Vagina (tissue), 2 donors: ENCODE results near the gene NOTCH1. TPM values are rescaled to one million over a fixed set of nuclear protein-coding genes. Genes with fewer than 3 reads are reported as not detected.

ENCODE experiments used
- DNase-seq, 2 donors: peaks; one replicate each; pipeline ENCODE4 v3.0.0-alpha.2; 2017; ENCODE audit errors: extremely low spot score in 2 of 2
- H3K27ac ChIP-seq: fragments of 200-600 bp; sonication (generic); one replicate; pipeline ENCODE4 v1.5.1; 2019
- H3K27me3 ChIP-seq: fragments of 200-600 bp; sonication (generic); one replicate; pipeline ENCODE4 v1.5.1; 2019
- H3K36me3 ChIP-seq, 2 donors: fragments of 200-600 bp; sonication (generic); one replicate each; pipeline ENCODE4 v1.5.1; 2017 to 2019
- H3K4me1 ChIP-seq: fragments of 200-600 bp; sonication (generic); one replicate; pipeline ENCODE4 v1.5.1; 2019
- H3K4me3 ChIP-seq, 2 donors: fragments of 200-600 bp; sonication (generic); 1 replicate in 1 of 2; 2 replicates in 1 of 2; pipeline ENCODE4 v1.5.1; 2016 to 2019
- H3K9me3 ChIP-seq: fragments of 200-600 bp; sonication (generic); one replicate; pipeline ENCODE4 v1.5.1; 2019
- CTCF ChIP-seq, 3 experiments: fragments of 450-650 bp in 2 of 3; fragments of 200-600 bp in 1 of 3; sonication (generic) in 1 of 3; IDR thresholded peaks; one replicate each; pipeline ENCODE4 v1.5.1; 2017 to 2019; ENCODE audit warnings: antibody characterized with exemption in 3 of 3, mild to moderate bottlenecking in 2 of 3, moderate library complexity in 2 of 3
- POLR2A ChIP-seq, 2 donors: fragments of 450-650 bp; IDR thresholded peaks; one replicate each; pipeline ENCODE4 v1.6.1; 2017; ENCODE audit warnings: antibody characterized with exemption in 2 of 2, mild to moderate bottlenecking in 2 of 2, moderate library complexity in 2 of 2
- POLR2AphosphoS5 ChIP-seq, 2 donors: sonication (generic); formaldehyde crosslinking; IDR thresholded peaks; one replicate each; pipeline ENCODE4 v1.9.0; 2017; ENCODE audit warnings: antibody characterized with exemption in 2 of 2, mild to moderate bottlenecking in 2 of 2, low read depth in 1 of 2; ENCODE audit not compliant: insufficient read depth in 1 of 2
- intact Hi-C: fragments of 100-400 bp; cut with DNase I; formaldehyde crosslinking; loops from one replicate; pipeline ENCODE4 v1.15.1; 2023
- total RNA-seq: library from RNA; depleted of rRNA; stranded (reverse); fragments of >200 nt; gene quantifications from one replicate; pipeline ENCODE4 v1.2.3, GENCODE V29; 2016

The NOTCH1 gene
- total RNA-seq, 1 donor from 2014 or later, result 67.0 TPM

DNA sequence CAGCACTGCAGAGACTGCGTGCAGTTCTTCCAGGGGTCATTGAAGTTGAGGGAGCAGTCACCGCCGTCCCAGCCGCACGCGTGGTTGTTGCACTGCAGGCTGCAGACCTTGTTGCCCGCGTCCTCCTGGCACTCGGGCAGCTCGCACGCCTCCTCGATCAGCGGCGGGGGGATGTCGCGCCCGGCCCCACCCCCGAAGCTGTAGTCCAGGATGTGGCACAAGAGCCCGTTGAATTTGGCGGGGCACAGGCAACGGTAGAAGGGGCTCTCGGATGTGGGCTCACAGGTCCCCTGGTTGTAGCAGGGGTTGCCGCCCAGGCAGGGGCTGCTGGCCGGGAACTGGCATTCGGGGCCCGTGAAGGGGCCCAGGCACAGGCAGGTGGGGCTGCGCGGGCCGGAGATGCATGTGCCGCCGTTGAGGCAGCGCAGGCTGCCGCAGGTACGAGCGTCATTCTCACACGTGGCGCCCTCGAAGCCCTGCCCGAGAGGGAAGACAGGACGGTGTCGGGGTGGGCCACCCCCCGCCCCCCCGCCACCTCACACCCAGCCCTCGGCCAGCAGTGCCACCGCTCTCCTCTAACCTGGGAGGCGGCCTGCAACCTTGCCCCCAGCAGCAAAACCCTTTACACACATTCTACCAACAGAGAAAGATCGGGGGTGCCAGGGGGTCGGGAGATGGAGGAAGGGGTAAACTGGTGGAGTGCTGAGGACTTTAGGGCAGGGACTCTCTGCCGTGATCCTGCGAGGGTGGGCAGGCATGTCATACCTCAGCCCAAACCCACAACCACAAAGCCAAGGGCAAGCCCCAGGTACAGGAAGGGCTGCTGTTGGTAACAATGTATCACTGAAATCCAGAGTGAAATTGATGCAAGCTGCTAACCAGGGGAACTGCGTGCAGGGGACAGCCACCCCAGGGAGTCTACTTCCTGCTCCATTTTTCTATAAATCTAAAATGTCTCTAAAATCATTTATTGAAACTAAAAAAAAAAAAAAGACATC lies 40.1 kb downstream of the NOTCH1 start:
- no peak overlapping the region for H3K27ac ChIP-seq

GRCh38 chr9:136504512-136505348 lies 41.1 kb downstream of the NOTCH1 start:
- intact Hi-C loops, result no loop called here
- TF ChIP-seq POLR2AphosphoS5 (IDR thresholded peaks at IDR 0.05; ENCODE audit: insufficient read depth in 1 of 2, low read depth in 1 of 2) (no peak), POLR2A (IDR thresholded peaks at IDR 0.05) (no peak), CTCF (IDR thresholded peaks at IDR 0.05) (no peak)
- H3K36me3 ChIP-seq, result peaks cover 0 to 95% of the 10 kb centered on the region in 2 donors
- no peaks in the 10 kb centered on the region for H3K27me3 ChIP-seq
- H3K27ac ChIP-seq, result no peak overlapping the region
- H3K4me3 ChIP-seq, result no peak overlapping the region
- no peaks in the 10 kb centered on the region for H3K4me1 ChIP-seq
- H3K9me3 ChIP-seq, result no peaks in the 10 kb centered on the region
- no peak for DNase-seq

More for the DNA sequence above, 40.1 kb downstream of the NOTCH1 start:
- Histone ChIP-seq H3K9me3 (no peaks in the 10 kb centered on the region), H3K36me3 (peaks cover 0 to 95% of the 10 kb centered on the region in 2 donors), H3K4me1 (peaks cover 7% of the 10 kb centered on the region), H3K4me3 (no peak overlapping the region), H3K27me3 (no peaks in the 10 kb centered on the region)
- DNase-seq, result no peak
- intact Hi-C loops, result no loop called here
- TF ChIP-seq POLR2AphosphoS5 (IDR thresholded peaks at IDR 0.05; ENCODE audit: insufficient read depth in 1 of 2, low read depth in 1 of 2) (no peak), POLR2A (IDR thresholded peaks at IDR 0.05) (no peak), CTCF (IDR thresholded peaks at IDR 0.05) (no peak)

DNA sequence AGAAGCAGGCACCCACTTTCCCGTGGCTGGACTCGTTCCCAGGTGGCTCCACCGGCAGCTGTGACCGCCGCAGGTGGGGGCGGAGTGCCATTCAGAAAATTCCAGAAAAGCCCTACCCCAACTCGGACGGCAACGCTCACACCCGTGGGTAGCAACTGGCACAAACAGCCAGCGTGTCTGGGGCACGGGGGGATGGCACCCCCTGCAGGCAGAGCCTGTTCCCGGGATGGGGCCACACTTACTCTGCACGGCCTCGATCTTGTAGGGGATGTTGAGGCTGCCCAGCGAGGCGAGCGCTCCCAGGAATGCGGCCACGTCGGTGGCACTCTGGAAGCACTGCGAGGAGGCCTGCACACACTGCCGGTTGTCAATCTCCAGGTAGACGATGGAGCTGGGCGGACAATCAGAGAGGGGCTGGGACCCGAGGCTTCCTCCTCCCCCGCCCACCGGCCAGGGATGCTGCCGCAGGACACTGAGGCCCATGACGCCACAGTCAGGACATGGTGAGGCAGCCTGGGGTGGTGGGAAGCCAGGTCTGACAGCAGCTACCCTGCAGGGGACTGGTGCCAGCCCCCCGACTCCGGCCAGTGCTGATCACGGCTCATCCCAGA lies 42.8 kb downstream of the NOTCH1 start:
- intact Hi-C loops, result no loop called here
- Histone ChIP-seq H3K4me3 (no peak overlapping the region), H3K9me3 (no peaks in the 10 kb centered on the region), H3K27me3 (no peaks in the 10 kb centered on the region), H3K4me1 (no peaks in the 10 kb centered on the region), H3K27ac (no peak overlapping the region), H3K36me3 (peaks cover 0 to 96% of the 10 kb centered on the region in 2 donors)
- TF ChIP-seq CTCF (IDR thresholded peaks at IDR 0.05) (no peak), POLR2AphosphoS5 (IDR thresholded peaks at IDR 0.05; ENCODE audit: insufficient read depth in 1 of 2, low read depth in 1 of 2) (no peak), POLR2A (IDR thresholded peaks at IDR 0.05) (no peak)
- DNase-seq, result no peak

DNA sequence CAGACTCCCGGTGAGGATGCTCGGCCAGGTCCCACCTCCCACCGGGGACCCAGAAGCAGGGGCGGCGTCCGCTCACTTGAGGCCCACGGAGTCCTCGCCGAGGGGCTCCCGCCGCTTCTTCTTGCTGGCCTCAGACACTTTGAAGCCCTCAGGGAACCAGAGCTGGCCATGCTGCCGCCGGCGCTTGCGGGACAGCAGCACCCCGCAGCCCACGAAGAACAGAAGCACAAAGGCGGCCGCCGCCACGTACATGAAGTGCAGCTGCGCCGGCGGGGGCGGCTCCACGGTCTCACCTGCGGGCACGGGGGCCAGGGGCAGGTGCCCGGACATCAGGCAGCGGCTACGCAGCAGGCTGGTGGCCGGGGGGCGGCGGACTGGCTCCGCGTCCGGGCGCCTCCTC lies 43.7 kb downstream of the NOTCH1 start:
- no peak overlapping the region for H3K27ac ChIP-seq
- DNase-seq, result no peak
- TF ChIP-seq POLR2AphosphoS5 (IDR thresholded peaks at IDR 0.05; ENCODE audit: insufficient read depth in 1 of 2, low read depth in 1 of 2) (no peak), POLR2A (IDR thresholded peaks at IDR 0.05) (no peak), CTCF (IDR thresholded peaks at IDR 0.05) (no peak)
- H3K4me1 ChIP-seq, result no peaks in the 10 kb centered on the region
- no peak overlapping the region for H3K4me3 ChIP-seq
- peaks cover 0 to 96% of the 10 kb centered on the region in 2 donors for H3K36me3 ChIP-seq
- H3K9me3 ChIP-seq, result no peaks in the 10 kb centered on the region
- intact Hi-C loops, result no loop called here
- no peaks in the 10 kb centered on the region for H3K27me3 ChIP-seq
